Forelimb muscle (tissue), 1 donor: ENCODE data around the gene CEP19. TPM values are rescaled to one million over a fixed set of nuclear protein-coding genes. Genes with fewer than 3 reads are reported as not detected.
"Not testable (repeated sequence)": the region's sequence is repeated elsewhere in the genome, so short reads cannot be mapped to it uniquely, and the experiment has no call there.

Experiments used
- DNase-seq: peaks from one replicate; pipeline ENCODE4 v3.0.0-alpha.2; 2013; ENCODE audit warnings: low read depth
- polyA plus RNA-seq: library from polyadenylated mRNA; unstranded; fragments of 120-200 nt; gene quantifications from one replicate; pipeline ENCODE4 v1.2.1, GENCODE V29; 2013; ENCODE audit not compliant: insufficient read length

CEP19 gene, protein sequence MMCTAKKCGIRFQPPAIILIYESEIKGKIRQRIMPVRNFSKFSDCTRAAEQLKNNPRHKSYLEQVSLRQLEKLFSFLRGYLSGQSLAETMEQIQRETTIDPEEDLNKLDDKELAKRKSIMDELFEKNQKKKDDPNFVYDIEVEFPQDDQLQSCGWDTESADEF
- 1.6 TPM for polyA plus RNA-seq

DNA sequence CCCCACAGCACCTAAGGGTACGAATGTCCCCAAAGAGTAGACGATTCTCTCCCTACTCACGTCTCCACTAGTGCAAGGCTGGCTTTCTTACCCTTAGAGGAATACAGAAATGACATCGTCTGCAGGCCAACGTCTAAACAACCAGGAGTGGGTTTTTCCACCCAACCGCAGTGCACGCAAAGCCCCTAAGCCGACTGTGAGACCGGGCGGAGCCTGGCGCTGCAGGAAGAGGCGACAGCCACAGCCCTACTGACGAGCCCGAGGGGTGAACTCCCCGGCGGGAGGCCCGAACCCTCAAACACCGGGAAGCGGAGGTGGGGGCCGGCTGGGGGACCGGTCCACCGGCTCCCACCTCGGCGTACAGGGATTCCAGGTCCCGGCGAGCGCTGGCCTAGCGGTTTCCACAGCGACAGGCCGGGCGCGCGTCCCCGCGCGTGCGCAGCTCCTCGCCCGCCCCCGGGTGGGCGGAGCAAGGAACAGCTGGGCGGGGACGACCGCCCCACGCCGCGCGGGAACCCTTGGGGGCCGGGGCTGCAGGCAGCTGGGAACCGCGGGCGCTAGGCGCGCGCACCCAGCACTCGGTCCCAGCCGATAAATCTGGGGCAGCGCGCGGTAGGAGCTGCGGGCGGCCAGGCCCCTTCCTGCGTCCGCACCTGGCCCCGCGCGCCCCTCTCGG, at the start of gene CEP19, which contains the start of gene PIGX:
CEP19 (minus strand) TSS at position 413 of the 676 bp plus-strand sequence. CDS start 3,593 bp downstream, outside the sequence.
PIGX (plus strand) TSS at position 540 of the 676 bp plus-strand sequence.
- DNase-seq = peak; percentile 65

DNA sequence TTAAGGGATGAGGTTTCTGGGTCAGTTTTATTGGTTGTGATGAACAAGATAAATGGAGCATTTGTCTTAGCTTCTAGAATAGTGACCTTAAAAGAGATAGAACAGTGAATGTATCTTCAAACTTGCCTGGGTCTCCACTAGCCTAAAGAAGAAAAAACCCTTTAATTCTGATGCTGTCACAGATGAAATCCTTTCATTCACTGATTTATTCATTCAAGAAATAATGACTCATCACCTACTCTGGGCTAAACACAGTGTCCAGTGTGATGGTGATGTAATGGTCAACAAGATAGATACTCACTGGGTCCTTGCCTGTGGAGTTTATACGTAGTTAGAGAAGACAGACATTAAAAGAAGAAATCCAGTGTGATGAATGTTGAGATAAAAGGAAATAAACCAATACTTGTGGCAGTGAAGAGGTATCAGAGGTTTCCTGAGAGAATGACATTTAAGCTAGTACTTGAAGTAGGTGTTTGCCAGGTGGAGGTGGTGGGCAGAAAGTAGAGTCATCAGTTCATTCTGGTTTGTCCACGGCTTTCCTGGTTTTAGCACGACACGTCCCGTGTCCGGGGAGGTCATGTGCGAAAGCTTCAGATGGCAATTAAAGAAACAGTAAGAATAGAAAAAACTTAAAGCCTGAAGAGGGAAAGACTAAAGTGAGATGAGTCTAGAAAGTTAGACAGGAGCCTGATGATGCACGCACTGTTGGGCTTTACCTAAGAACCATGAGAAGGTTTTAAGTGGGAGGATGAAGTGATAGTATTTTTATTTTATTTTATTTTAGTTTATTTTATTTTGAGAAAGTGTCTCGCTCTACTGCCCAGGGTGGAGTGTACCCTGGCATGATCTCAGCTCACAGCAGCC, 46.1 kb upstream of the CEP19 start:
- no peak for DNase-seq

DNA sequence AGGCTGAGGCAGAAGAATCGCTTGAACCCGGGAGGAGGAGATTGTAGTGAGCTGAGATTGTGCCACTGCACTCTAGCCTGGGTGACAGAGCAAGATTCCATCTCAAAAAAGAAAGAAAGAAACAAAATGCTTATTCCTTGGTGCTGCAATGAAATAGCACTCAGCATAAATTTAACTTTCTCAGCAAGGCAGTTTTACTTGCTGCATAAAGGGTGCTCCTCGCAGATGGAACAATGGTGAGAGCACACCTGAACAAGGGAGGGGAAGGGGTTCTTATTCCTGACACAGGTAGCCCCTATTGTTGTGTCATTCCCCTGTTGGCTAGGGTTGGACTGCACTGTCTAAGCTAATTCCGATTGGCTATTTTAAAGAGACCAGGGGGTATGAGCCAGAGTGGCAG, 44.7 kb upstream of the CEP19 start:
- DNase-seq = no peak

DNA sequence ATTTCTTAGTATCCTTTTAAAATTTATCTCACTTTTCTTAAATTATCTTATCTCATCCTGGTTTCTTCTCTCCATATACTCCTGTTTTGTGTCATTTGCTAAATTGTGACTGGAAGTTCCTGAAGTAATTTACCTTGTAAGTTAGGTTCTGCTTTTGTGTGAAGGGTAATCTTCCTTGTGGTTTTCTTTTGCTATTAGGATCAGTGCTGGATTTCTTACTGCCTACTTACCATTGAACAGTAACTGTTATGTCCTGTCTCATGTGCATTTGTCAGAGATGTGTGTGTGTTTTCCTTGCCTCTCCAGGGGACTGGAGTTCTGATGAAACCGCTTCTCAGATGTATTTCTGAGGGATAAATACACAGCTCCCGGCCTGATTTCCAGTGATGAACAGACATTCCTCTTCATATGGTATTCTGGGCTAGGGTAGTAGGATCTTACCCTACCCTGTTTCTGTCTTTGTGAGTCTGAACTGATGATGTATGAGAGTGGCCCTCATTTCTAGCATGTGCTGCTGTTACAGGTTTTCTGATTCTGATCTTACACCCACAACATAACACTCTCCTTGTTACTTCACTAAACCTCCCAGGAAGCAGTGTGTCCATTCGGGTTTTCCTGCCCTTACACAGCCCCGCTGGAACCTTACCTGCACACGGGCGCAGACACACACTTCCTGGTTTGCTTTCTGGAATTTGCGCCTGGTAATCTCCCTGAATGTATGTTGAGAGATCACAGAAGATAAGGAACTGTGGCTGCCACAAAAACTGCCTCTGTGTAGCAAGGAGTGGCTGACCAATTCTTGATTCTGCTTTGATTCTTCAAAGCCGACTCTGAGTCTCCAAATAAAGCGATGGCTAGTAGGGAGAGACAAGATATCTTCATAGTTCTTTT, 42.3 kb upstream of the CEP19 start:
- no peak for DNase-seq

DNA sequence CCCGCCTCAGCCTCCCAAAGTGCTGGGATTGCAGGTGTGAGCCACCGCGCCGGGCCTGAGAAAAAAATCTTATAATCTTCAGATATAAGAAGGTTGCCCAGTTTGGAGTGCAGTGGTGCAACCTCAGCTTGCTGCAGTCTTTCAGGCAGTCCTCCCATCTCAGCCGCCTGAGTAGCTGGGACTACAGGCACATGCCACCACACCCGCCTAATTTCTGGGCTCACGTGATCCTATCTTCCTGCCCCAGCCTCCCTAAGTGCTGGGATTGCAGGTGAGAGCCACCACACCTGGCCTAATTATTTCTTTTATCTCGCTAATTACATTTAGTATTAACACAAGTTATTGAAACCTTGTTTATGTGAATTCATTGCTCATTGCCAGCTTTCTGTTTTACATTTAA, 41.2 kb upstream of the CEP19 start:
- no peak for DNase-seq

DNA sequence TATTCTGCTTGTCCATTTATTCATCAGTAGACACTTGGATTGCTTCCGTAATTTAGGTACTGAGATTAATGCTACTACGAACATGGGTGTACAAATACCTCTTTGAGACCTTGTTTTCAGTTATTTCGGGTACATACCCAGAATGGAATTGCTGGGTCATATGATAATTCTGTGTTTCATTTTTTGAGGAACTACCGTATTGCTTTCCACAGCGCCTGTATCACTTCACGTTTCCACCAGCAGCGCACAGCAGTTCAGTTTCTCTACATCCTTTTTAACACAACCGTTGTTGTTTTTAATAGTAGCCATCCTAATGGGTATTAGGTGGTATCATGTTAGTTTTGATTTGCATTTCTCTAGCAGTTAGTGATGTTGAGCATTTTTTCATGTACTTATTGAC, 37.1 kb upstream of the CEP19 start:
- no peak for DNase-seq

DNA sequence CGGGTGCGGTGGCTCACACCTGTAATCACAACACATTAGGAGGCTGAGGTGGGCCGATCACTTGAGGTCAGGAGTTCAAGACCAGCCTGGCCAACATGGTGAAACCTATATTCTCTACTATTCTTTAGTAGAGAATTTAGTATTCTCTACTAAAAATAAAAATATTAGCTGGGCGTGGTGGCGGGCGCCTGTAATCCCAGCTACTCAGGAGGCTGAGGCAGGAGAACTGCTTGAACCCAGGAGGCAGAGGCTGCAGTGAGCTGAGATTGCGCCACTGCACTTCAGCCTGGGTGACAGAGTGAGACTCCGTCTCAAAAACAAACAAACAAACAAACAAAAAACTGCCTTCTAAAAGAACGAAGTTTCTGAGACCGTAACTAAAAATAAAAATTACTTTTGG, 31.5 kb upstream of the CEP19 start:
- DNase-seq = not testable (repeated sequence)

DNA sequence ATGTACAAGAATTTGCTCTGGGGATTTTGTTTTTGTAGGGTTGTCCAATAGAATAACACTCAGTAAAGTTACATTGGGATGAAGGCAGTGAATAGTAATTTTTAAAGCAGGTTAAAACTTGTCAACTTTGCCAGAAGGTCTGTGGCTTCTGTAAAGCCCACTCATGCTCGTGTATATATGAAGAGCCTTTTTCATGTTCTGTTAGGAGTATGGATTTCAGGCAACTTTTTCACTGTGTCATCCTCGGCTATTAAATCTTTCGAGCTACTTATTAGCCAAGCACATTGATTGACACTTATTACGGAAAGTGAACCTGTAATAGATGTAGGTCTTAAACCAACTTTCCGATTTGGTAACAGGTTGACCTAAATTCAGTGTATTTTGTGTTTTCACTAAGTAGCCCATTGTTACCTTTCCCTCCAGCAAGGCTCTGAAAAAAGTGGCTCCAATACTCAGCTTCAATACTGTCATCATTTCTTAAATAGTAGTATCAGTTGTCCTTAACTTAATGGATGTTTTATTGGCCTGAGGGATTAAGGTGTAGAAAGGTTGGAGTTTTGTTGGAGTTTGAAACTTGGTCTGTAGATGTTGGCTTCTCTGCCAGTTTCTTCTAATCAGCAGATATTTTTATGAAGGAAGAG, 29.3 kb upstream of the CEP19 start:
- no peak for DNase-seq

DNA sequence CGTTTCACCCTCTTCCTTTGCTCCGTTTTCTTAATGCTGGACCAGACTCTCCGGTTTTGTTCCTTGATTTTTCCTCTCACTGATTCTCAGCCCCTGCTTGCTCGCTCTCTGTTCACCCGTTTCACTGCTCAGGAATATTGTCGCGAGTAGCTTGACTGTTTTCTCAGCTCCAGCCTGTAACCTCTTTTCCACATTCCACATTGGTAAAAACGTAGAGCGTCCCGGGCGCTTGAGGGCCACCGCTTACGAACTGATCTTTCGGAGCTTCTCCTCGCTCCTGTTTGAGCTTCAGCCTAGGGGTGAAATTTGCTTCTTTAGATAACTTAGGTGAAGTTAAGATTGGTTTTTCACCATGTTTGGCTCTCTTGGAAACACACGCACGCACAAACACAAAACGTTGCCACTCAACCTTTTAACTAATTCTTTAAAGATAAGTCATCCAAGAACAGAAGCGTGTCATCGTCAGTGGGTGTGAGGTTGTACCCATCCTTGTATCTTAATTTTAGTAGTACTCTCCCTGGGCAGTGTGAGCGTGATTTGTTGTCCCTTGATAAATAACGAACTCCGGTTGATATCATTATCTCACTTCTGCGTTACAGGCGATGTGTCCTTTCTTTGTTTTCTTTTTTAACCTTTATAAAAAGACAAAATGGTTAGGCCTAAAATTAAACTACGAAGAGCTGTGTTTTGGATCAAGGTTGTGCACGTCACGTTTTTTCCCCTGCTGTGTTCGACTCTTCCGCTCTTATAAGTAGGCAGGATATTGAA, 28.6 kb upstream of the CEP19 start:
- no peak for DNase-seq

DNA sequence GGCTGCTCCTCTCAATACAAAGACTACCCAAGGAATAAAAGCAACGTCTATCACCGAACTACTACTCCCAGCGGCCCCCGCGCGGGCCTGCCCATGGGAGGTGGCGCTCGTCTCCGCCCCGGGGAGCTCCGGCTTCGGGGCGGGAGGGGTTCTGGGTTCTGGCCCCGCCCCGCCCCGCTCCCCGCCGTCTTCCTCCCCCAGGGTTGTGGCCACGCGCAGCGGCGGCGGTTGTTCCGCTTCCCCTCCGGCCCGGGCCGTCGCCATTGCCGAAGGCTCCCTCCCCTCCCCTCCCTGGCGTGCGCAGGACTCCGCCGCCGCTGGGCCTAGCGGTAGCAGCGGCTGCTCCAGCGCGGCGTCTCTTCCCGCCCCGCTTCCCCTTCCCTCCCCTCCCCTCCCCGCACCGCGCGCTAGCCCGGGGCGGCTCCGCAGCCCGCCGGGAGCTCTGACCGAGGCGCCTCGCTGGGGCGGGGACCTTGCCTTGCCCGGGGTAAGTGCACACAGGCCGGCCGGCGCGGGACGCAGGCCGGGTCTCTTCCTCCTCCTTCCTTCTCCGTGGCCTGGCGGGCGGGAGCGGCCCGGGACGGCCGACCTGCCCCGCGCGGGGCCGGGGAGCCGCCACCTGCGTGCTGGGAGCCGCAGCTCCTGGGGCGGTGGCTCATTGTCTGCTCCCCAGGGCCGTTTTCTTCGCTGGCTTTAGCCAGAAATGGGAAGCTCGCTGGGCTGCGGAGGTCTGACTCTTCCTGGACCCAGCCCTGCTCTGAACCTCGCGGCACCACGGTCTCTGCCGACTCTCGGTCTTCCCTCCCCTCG, 27.8 kb upstream of the CEP19 start, which contains the start of gene PAK2:
PAK2 (plus strand) TSS at position 187 of the 810 bp plus-strand sequence. CDS start 42,790 bp downstream, outside the sequence.
- peak; percentile 47 for DNase-seq

DNA sequence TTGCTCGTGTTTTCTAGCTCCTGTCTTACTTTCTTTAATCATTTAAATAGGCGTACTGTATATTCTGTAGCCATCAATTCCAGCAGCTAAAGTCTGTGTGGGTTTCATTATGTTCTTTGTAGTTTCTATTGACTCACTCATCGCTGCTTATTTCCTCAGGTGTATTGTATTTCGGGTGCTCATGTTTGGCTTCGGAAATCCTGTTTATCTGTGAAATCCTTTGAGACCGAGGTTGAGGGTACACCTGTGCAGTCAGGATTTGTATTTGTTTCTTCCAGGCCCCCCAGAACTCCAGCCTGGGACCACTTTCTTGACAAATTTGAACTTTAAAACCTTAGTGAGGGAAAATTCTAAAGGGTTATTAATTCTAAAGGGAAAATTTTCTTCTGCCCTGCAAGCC, 25.6 kb upstream of the CEP19 start:
- no peak for DNase-seq

DNA sequence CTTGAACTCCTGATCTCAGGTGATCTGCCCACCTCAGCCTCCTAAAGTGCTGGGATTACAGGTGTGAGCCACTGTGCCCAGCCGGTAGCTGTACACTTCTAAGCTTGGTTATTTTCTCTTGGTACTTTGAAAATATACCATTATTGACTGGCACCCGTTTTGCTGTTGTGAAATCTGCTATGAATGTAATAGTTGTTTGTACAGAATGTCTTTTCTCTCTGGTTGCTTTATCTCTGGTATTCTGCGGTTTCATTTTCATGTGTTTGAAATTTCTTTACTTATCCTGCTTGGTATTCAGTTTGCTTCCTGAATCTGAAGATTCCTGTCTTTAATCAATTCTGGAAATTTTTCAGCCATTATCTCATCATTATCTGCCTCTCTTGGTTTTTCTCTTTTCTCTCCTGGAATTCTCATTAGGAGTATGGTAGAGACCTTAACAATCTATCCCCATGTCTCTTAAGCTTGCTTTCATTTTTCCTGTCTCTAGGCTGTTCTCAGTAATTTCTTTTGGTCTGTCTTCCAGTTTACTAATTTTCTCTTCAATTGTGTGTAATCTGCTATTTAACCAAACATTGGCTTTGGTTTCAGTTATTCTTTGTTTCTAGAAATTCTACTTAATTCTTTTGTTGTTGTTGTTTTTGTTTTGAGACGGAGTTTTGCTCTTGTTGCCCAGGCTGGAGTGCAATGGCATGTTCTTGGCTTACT, 24.8 kb upstream of the CEP19 start:
- no peak for DNase-seq

DNA sequence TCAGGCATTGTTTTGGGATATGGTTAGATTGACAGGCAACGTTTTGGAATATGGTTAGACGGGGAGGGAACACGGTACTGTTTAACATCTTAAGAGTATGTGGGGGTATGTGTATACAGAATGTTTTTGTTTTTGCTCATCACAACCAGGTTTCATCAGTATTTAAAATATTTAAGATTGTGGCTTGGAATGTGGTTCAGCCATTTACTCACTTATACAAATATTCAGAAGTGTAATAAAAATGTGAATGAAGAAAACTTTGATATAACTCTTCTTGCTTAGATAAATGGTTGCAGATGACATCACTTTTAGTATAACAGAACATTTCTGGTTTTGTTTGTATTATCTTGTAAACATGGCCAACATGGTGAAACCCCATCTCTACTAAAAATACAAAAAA, 23.7 kb upstream of the CEP19 start:
- no peak for DNase-seq

DNA sequence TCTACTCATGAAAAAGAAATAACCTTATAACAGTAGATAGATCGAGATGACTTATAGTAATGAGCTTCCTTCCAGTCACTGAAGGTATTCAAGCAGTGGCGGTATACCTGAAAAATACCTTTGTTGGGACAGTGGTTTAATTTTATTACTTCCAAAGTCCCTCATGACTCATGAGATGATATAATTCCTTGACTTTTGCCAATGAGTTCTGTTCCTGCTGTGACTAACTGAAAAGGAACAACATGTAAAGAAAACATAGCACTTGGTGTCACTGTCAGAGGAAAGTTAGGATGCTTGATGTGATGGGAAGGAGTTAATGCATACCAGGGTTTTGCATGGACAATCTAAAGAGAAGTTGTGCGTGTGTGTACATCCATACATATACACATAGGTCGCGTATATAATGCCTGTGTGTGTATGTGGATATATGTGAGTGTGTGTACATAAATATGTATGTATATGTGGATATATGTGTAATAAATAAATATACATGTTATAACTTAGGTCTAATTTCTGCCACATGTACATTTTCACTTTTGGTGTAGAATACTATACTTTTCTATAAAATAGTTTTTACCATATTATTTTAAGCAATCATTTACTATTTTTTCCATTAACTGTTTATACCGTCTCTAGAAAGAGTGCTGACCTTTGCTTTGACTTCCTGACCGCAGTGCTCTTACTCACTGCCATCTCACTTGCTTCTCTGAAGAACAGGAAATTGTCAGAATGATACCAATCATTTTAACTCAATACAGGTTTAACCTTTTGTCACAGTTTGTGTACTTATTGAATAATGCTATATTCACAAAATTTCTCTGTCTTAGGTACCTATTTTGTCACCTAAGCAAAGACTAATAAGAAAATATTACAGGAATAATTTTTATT, 15.0 kb upstream of the CEP19 start:
- DNase-seq = no peak

DNA sequence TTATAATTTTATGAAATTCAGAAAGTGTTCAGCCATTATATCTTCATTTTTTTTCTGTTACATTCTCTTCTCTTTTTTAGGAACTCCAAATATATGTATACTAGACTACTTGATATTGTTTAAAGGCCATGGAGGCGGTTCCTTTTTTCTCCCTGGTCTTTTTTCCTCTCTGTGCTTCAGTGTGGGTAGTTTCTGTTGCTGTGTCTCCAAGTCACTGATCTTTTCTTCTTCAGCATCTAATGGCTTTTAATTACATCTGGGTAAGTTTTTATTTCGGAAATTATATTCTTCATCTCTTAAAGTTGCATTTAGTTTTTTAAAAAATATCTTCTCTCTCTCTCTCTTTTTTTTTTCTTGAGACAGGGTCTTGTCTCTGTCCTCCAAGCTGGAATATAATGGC, 9.0 kb upstream of the CEP19 start:
- no peak for DNase-seq

DNA sequence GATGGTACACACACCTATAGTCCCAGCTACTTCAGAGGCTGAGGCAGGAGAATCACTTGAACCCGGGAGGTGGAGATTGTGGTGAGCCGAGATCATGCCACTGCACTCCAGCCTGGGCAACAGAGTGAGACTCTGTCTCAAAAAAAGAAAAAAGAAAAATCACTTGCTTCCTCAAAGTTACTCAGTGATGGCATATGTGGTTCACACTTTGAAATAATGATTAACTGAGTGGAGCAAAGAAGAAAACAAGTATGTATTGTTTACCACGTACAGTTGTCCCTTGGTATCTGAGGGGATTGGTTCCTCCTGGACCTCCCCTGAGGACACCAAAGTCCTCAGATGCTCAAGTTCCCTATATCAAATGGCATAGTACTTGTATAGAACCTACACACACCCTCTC, 5.1 kb upstream of the CEP19 start:
- DNase-seq = not testable (repeated sequence)
